Panc1 (cell line): ENCODE results near the gene DAB1. TPM values are rescaled to one million over a fixed set of nuclear protein-coding genes. Genes with fewer than 3 reads are reported as not detected.

Source experiments
- ATAC-seq: fragments of 200-7000 bp; cut with Tn5 transposase; 2 replicates; pipeline ENCODE4 v1.9.1; 2020; ENCODE audit warnings: mild to moderate bottlenecking, moderate library complexity
- BruUV-seq: library from RNA; stranded (reverse); fragments of 400-500 nt; replicated peaks from 2 replicates; lab custom pipeline; 2021; lab: Mats Ljungman, UMichigan
- CTCF ChIA-PET: fragments of 300-600 bp; sonication (Branson Sonifier 250); formaldehyde crosslinking; loops from one replicate; lab custom pipeline; 2022; ENCODE audit warnings: antibody characterized with exemption; lab: Charles Lee
- POLR2A ChIA-PET: fragments of 300-600 bp; sonication (Branson Sonifier 250); formaldehyde crosslinking; loops from one replicate; lab custom pipeline; 2022; ENCODE audit warnings: antibody characterized with exemption; lab: Charles Lee
- DNase-seq: peaks from one replicate; pipeline ENCODE4 v3.0.0-alpha.2; 2010; ENCODE audit warnings: low read depth, low spot score
- H3K27ac ChIP-seq: 2 replicates; pipeline ENCODE4 v1.5.1; 2011; ENCODE audit warnings: mild to moderate bottlenecking, low read length, inconsistent platforms
- H3K27me3 ChIP-seq: fragments of 200-500 bp; sonication (Bioruptor generic); 2 replicates; pipeline ENCODE4 v1.6.0; 2014; ENCODE audit warnings: low read length, inconsistent platforms; ENCODE audit not compliant: control insufficient read depth, insufficient read depth
- H3K36me3 ChIP-seq: fragments of 200-500 bp; sonication (Bioruptor generic); 2 replicates; pipeline ENCODE4 v1.5.1; 2014; ENCODE audit warnings: inconsistent platforms, mild to moderate bottlenecking, low read length, moderate library complexity; ENCODE audit not compliant: control insufficient read depth, insufficient read depth
- H3K4me1 ChIP-seq: 2 replicates; pipeline ENCODE4 v1.5.1; 2011; ENCODE audit warnings: inconsistent platforms, mild to moderate bottlenecking, low read length, moderate library complexity; ENCODE audit not compliant: control insufficient read depth, insufficient read depth
- H3K4me3 ChIP-seq, 2 experiments: 2 replicates each; pipeline ENCODE4 v1.5.1; 2011 to 2012; ENCODE audit warnings: low read depth in 2 of 2, low read length in 2 of 2, mild to moderate bottlenecking in 2 of 2, inconsistent platforms in 1 of 2, moderate library complexity in 1 of 2
- H3K9me3 ChIP-seq: fragments of 200-500 bp; sonication (Bioruptor generic); 2 replicates; pipeline ENCODE4 v1.5.1; 2014; ENCODE audit warnings: low read depth, mild to moderate bottlenecking, inconsistent platforms, low read length, moderate library complexity; ENCODE audit not compliant: control insufficient read depth, insufficient read depth
- CTCF ChIP-seq: fragments of 450-650 bp; IDR thresholded peaks from 2 replicates; pipeline ENCODE4 v1.5.1; 2017; ENCODE audit warnings: mild to moderate bottlenecking
- POLR2AphosphoS5 ChIP-seq: IDR thresholded peaks from 2 replicates; pipeline ENCODE4 v1.6.1; 2012; ENCODE audit warnings: mild to moderate bottlenecking, low read depth, low read length, moderate library complexity
- REST ChIP-seq, 2 experiments: IDR thresholded peaks; 2 replicates each; pipeline ENCODE4 v1.6.1; 2011 to 2012; ENCODE audit warnings: low read depth in 2 of 2, control low read depth in 1 of 2, low read length in 1 of 2, mild to moderate bottlenecking in 1 of 2, moderate library complexity in 1 of 2; ENCODE audit not compliant: insufficient read depth in 1 of 2
- SIN3A ChIP-seq: IDR thresholded peaks from 2 replicates; pipeline ENCODE4 v1.6.1; 2012; ENCODE audit warnings: low read depth, mild to moderate bottlenecking, low read length, moderate library complexity, borderline replicate concordance; ENCODE audit not compliant: insufficient read depth
- TCF7L2 ChIP-seq: IDR thresholded peaks from 2 replicates; pipeline ENCODE4 v1.6.1; 2011; ENCODE audit warnings: mild to moderate bottlenecking, low read depth, low read length, inconsistent platforms
- in situ Hi-C: cut with HindIII; loops from 2 replicates; pipeline ENCODE4 v1.10.0; 2016; ENCODE audit warnings: low sequenced_read_pairs, low pct_unique_long_range_greater_than_20kb
- intact Hi-C: fragments of 100-400 bp; cut with micrococcal nuclease; formaldehyde crosslinking; loops from one replicate; pipeline ENCODE4 v1.10.0; 2022; ENCODE audit not compliant: unreplicated experiment
- total RNA-seq: library from RNA; stranded (reverse); gene quantifications from one replicate; pipeline ENCODE4 v1.2.1, GENCODE V29; 2021; ENCODE audit not compliant: unreplicated experiment

The DAB1 gene
- total RNA-seq, 1 experiment from 2014 or later: 0.05 TPM

- POLR2A ChIA-PET: no interaction called here
- no peak for TF ChIP-seq TCF7L2
- TF ChIP-seq CTCF: no peak
- no peak for TF ChIP-seq SIN3A
- no peak for TF ChIP-seq REST (IDR thresholded peaks at IDR 0.05; ENCODE audit: insufficient read depth in 1 of 2, low read depth in 2 of 2, low read length in 1 of 2)
- TF ChIP-seq POLR2AphosphoS5: no peak
- no peaks in the 10 kb centered on the region for H3K36me3 ChIP-seq
- no TSS peak for BruUV-seq
- in situ Hi-C loops (no loop called here), intact Hi-C loops (no loop called here)
- no peaks in the 10 kb centered on the region for H3K4me1 ChIP-seq
- ATAC-seq (no peak), DNase-seq (no peak)
- no peaks in the 10 kb centered on the region for H3K9me3 ChIP-seq
- H3K27me3 ChIP-seq: peaks cover 5% of the 10 kb centered on the region
- no peak overlapping the region for H3K4me3 ChIP-seq
- H3K27ac ChIP-seq: no peak overlapping the region
- CTCF ChIA-PET: no interaction called here
Measured at GRCh38 chr1:57404884-57405283, 19.0 kb downstream of the DAB1 start.

- peaks cover 5% of the 10 kb centered on the region for H3K27me3 ChIP-seq
- in situ Hi-C loops: no loop called here
- no peak for DNase-seq
- no peaks in the 10 kb centered on the region for H3K9me3 ChIP-seq
- ATAC-seq: no peak
- no peaks in the 10 kb centered on the region for H3K36me3 ChIP-seq
- CTCF ChIA-PET: no interaction called here
- intact Hi-C loops: no loop called here
- TF ChIP-seq REST (IDR thresholded peaks at IDR 0.05; ENCODE audit: insufficient read depth in 1 of 2, low read depth in 2 of 2, low read length in 1 of 2): no peak
- TF ChIP-seq SIN3A: no peak
- TF ChIP-seq POLR2AphosphoS5: no peak
- TF ChIP-seq CTCF: no peak
- no peak for TF ChIP-seq TCF7L2
- H3K27ac ChIP-seq: no peak overlapping the region
- POLR2A ChIA-PET: no interaction called here
- H3K4me3 ChIP-seq: no peak overlapping the region
- no peaks in the 10 kb centered on the region for H3K4me1 ChIP-seq
- BruUV-seq: no TSS peak
Measured at GRCh38 chr1:57403201-57403600, 20.7 kb downstream of the DAB1 start.
